Mesenchymal stem cell (in vitro differentiated cells and primary cell): ENCODE results near the gene GABRA4.

Experiments used
- DNase-seq: peaks from one replicate; pipeline ENCODE4 v3.0.0-alpha.2; 2013
- H2AFZ ChIP-seq: one replicate; pipeline ENCODE4 v1.6.1; 2013; ENCODE audit warnings: low read depth, mild to moderate bottlenecking, control low read depth, inconsistent platforms, low read length, moderate library complexity
- H2AK5ac ChIP-seq: 2 replicates; pipeline ENCODE4 v1.6.1; 2013; ENCODE audit warnings: low read length, moderate library complexity, mild to moderate bottlenecking, inconsistent platforms; ENCODE audit not compliant: severe bottlenecking
- H2BK120ac ChIP-seq: one replicate; pipeline ENCODE4 v1.6.1; 2013; ENCODE audit warnings: low read depth, mild to moderate bottlenecking, inconsistent platforms, low read length, moderate library complexity
- H2BK12ac ChIP-seq, 2 experiments: one replicate each; pipeline ENCODE4 v1.6.1; 2013; ENCODE audit warnings: inconsistent platforms in 2 of 2, low read length in 2 of 2, mild to moderate bottlenecking in 2 of 2, moderate library complexity in 2 of 2, control low read depth in 1 of 2
- H2BK15ac ChIP-seq: one replicate; pipeline ENCODE4 v1.6.1; 2013; ENCODE audit warnings: mild to moderate bottlenecking, low read depth, inconsistent platforms; ENCODE audit not compliant: poor library complexity, severe bottlenecking
- H2BK5ac ChIP-seq: 2 replicates; pipeline ENCODE4 v1.6.1; 2013; ENCODE audit warnings: low read depth, mild to moderate bottlenecking, low read length, control low read depth, inconsistent platforms; ENCODE audit not compliant: poor library complexity, severe bottlenecking
- H3K14ac ChIP-seq, 2 experiments: one replicate each; pipeline ENCODE4 v1.6.1; 2013; ENCODE audit warnings: inconsistent platforms in 2 of 2, low read length in 2 of 2, control low read depth in 1 of 2, mild to moderate bottlenecking in 1 of 2, moderate library complexity in 1 of 2
- H3K18ac ChIP-seq, 2 experiments: one replicate each; pipeline ENCODE4 v1.6.1; 2013; ENCODE audit warnings: inconsistent platforms in 2 of 2, low read length in 2 of 2, control low read depth in 1 of 2, low read depth in 1 of 2, mild to moderate bottlenecking in 1 of 2
- H3K23ac ChIP-seq, 2 experiments: one replicate each; pipeline ENCODE4 v1.6.1; 2013; ENCODE audit warnings: inconsistent platforms in 2 of 2, low read length in 2 of 2, mild to moderate bottlenecking in 2 of 2, moderate library complexity in 2 of 2, control low read depth in 1 of 2
- H3K27ac ChIP-seq: 2 replicates; pipeline ENCODE4 v1.5.1; 2013; ENCODE audit warnings: mild to moderate bottlenecking, moderate library complexity, low read length, control low read depth, inconsistent platforms; ENCODE audit not compliant: poor library complexity, severe bottlenecking
- H3K27me3 ChIP-seq, 2 experiments: 2 replicates each; pipeline versions ENCODE4 v1.6.1 to v1.7.0; 2013; ENCODE audit warnings: low read length in 2 of 2, mild to moderate bottlenecking in 2 of 2, moderate library complexity in 2 of 2, control low read depth in 1 of 2, inconsistent platforms in 1 of 2; ENCODE audit not compliant: control insufficient read depth in 1 of 2, insufficient read depth in 1 of 2
- H3K36me3 ChIP-seq, 2 experiments: 2 replicates each; pipeline versions ENCODE4 v1.6.1 to v1.7.0; 2013; ENCODE audit warnings: low read length in 2 of 2, control low read depth in 1 of 2, inconsistent platforms in 1 of 2, low read depth in 1 of 2, mild to moderate bottlenecking in 1 of 2; ENCODE audit not compliant: insufficient read depth in 2 of 2, control insufficient read depth in 1 of 2
- H3K4ac ChIP-seq, 2 experiments: one replicate each; pipeline ENCODE4 v1.6.1; 2013; ENCODE audit warnings: inconsistent platforms in 2 of 2, low read length in 2 of 2, mild to moderate bottlenecking in 2 of 2, moderate library complexity in 2 of 2, control low read depth in 1 of 2, low read depth in 1 of 2
- H3K4me1 ChIP-seq: 2 replicates; pipeline ENCODE4 v1.6.1; 2013; ENCODE audit warnings: low read depth, low read length, control low read depth; ENCODE audit not compliant: control insufficient read depth, insufficient read depth
- H3K4me2 ChIP-seq: 2 replicates; pipeline ENCODE4 v1.6.1; 2013; ENCODE audit warnings: low read length, mild to moderate bottlenecking, inconsistent platforms; ENCODE audit not compliant: poor library complexity, severe bottlenecking
- H3K4me3 ChIP-seq, 2 experiments: 2 replicates each; pipeline versions ENCODE4 v1.5.1 to v1.7.0; 2013; ENCODE audit warnings: low read length in 2 of 2, mild to moderate bottlenecking in 2 of 2, control low read depth in 1 of 2, low read depth in 1 of 2; ENCODE audit not compliant: insufficient read depth in 1 of 2
- H3K79me1 ChIP-seq: replicated peaks from 2 replicates; pipeline ENCODE4 v1.6.1; 2013; ENCODE audit warnings: mild to moderate bottlenecking, control low read depth, low read length, inconsistent platforms; ENCODE audit not compliant: poor library complexity, severe bottlenecking
- H3K9ac ChIP-seq: 2 replicates; pipeline ENCODE4 v1.7.0; 2013; ENCODE audit warnings: mild to moderate bottlenecking, low read length, moderate library complexity
- H3K9me3 ChIP-seq: 2 replicates; pipeline ENCODE4 v1.7.0; 2013; ENCODE audit warnings: mild to moderate bottlenecking, low read length; ENCODE audit not compliant: control insufficient read depth
- H4K8ac ChIP-seq: one replicate; pipeline ENCODE4 v1.6.1; 2013; ENCODE audit warnings: inconsistent platforms, mild to moderate bottlenecking, low read length, moderate library complexity
- H4K91ac ChIP-seq: one replicate; pipeline ENCODE4 v1.6.1; 2013; ENCODE audit warnings: mild to moderate bottlenecking, low read length, inconsistent platforms
- WGBS: methylation state at CpG from one replicate; pipeline ENCODE4 v1.1.7; 2013; ENCODE audit warnings: mixed read lengths; 5-methylcytosine and 5-hydroxymethylcytosine counted together

Gene GABRA4

DNA sequence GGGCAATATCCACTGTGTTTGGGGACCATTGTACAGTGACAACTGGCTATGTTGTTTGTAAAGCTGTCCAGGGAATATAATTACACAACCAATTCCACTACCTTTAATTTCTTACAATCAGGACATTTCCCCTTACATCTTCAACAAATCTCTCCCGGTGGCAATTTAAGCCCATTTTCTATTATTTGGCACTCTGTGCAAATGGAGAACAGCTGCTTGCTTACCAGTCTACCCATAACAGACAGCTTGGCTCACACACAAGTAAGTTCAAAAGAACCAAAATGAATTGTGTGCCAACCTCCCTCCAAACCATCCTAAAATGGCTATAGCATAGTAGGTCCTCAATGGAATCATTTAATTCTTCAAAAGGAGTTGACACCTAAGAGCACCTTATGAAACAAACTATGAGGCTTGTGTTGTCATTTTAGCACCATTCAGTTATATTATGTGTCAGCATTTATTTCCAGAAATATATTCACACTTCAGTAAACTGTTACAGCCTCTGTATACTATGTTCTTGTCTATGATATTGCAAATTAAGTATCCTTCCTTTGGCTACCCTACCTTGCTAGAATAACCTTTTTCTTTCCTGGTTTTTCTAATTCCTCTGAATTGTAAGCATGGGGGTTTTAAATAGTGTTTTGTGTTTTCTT, 18.4 kb downstream of the GABRA4 start:
- DNase-seq, result no peak
- no peak overlapping the region for H2BK12ac ChIP-seq
- H2AK5ac ChIP-seq, result no peak overlapping the region
- H2BK120ac ChIP-seq, result no peak overlapping the region
- H4K8ac ChIP-seq, result no peak overlapping the region
- no peaks in the 10 kb centered on the region for H3K36me3 ChIP-seq
- no peaks in the 10 kb centered on the region for H3K4me1 ChIP-seq
- WGBS, result 97% methylated on average over 1 of the region's 1 CpG
- H2BK5ac ChIP-seq, result no peak overlapping the region
- no peaks in the 10 kb centered on the region for H3K9me3 ChIP-seq
- no peaks in the 10 kb centered on the region for H3K79me1 ChIP-seq
- H4K91ac ChIP-seq, result no peak overlapping the region
- no peak overlapping the region for H2AFZ ChIP-seq
- no peak overlapping the region for H3K4ac ChIP-seq
- no peak overlapping the region for H3K27ac ChIP-seq
- H2BK15ac ChIP-seq, result no peak overlapping the region
- no peak overlapping the region for H3K9ac ChIP-seq
- H3K18ac ChIP-seq, result no peak overlapping the region
- no peak overlapping the region for H3K4me3 ChIP-seq
- no peak overlapping the region for H3K23ac ChIP-seq
- H3K4me2 ChIP-seq, result no peak overlapping the region
- no peaks in the 10 kb centered on the region for H3K27me3 ChIP-seq
- H3K14ac ChIP-seq, result no peak overlapping the region

DNA sequence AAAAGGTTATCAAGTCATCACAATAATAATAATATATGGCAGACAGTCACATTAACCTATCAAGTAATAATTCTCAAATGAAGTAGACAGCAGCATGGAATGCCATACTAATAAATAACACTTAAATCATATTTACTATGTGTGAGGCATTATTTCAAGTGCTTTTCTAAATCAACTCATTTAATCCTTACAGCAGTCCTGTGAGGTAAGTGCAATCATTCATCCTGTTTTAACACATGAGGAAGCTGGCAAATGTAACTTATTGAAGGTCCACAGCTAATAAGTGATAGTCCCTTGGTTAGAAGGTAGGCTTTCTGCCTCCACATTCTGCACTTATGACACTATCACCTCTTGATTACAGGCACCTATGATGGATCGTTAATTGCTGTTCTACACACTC, 24.5 kb downstream of the GABRA4 start:
- Histone ChIP-seq H2BK12ac (no peak overlapping the region), H3K9me3 (no peaks in the 10 kb centered on the region), H2AK5ac (no peak overlapping the region), H3K4me3 (no peak overlapping the region), H4K91ac (no peak overlapping the region), H3K36me3 (no peaks in the 10 kb centered on the region), H3K4ac (no peak overlapping the region), H3K27me3 (no peaks in the 10 kb centered on the region), H3K14ac (no peak overlapping the region), H3K23ac (no peak overlapping the region), H3K9ac (no peak overlapping the region), H2AFZ (no peak overlapping the region), H4K8ac (no peak overlapping the region), H2BK5ac (no peak overlapping the region), H3K79me1 (no peaks in the 10 kb centered on the region), H3K27ac (no peak overlapping the region), H3K18ac (no peak overlapping the region), H3K4me2 (no peak overlapping the region), H2BK120ac (no peak overlapping the region), H2BK15ac (no peak overlapping the region), H3K4me1 (no peaks in the 10 kb centered on the region)
- DNase-seq, result no peak
- no CpG with 5 or more reads among the region's 1 CpG for WGBS

DNA sequence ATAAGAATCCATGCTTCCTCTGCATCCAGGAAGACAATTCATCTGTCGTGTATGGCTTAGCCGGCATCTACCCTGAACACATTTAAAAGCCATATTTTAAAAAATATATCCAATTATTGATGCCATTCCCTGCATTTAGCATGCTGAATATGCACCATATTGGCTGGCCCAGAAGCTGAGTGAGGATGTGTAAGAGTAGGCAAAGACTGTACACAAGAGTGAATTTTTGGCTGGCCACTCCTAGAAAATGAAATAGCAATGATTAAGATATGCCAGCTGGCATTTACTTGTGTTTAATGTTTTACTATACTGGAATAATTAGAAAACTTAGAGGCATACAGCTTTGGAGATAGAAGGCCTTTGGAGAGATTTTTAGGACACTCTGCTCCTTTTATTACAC, 25.8 kb downstream of the GABRA4 start:
- Histone ChIP-seq H2BK120ac (no peak overlapping the region), H3K9me3 (no peaks in the 10 kb centered on the region), H3K14ac (peak overlapping the region in 1 of 2 experiments; percentile 36), H3K27me3 (no peaks in the 10 kb centered on the region), H3K18ac (no peak overlapping the region), H3K4me1 (no peaks in the 10 kb centered on the region), H4K8ac (no peak overlapping the region), H2BK5ac (no peak overlapping the region), H3K79me1 (no peaks in the 10 kb centered on the region), H2AK5ac (no peak overlapping the region), H2BK12ac (no peak overlapping the region), H3K9ac (no peak overlapping the region), H3K4me2 (no peak overlapping the region), H2BK15ac (no peak overlapping the region), H4K91ac (no peak overlapping the region), H3K4ac (no peak overlapping the region), H3K36me3 (no peaks in the 10 kb centered on the region), H3K4me3 (no peak overlapping the region), H2AFZ (no peak overlapping the region), H3K27ac (no peak overlapping the region), H3K23ac (no peak overlapping the region)
- WGBS, result no CpG with 5 or more reads among the region's 2 CpGs
- no peak for DNase-seq

- Histone ChIP-seq H3K18ac (no peak overlapping the region), H3K4me1 (no peaks in the 10 kb centered on the region), H3K27me3 (no peaks in the 10 kb centered on the region), H2BK120ac (no peak overlapping the region), H3K9ac (no peak overlapping the region), H3K79me1 (no peaks in the 10 kb centered on the region), H3K23ac (no peak overlapping the region), H2BK15ac (no peak overlapping the region), H2BK12ac (no peak overlapping the region), H3K36me3 (no peaks in the 10 kb centered on the region), H3K4ac (no peak overlapping the region), H2BK5ac (no peak overlapping the region), H4K8ac (no peak overlapping the region), H3K14ac (no peak overlapping the region), H3K4me2 (no peak overlapping the region), H3K9me3 (no peaks in the 10 kb centered on the region), H2AK5ac (no peak overlapping the region), H3K27ac (no peak overlapping the region), H2AFZ (no peak overlapping the region), H3K4me3 (no peak overlapping the region), H4K91ac (no peak overlapping the region)
- DNase-seq, result no peak
- 58% methylated on average over 1 of the region's 2 CpGs for WGBS
These were observed 34.5 kb downstream of the GABRA4 start for GRCh38 chr4:46958742-46959488.
